Head of caudate nucleus (tissue), 42 donors: ENCODE results near the gene HOXC11.
A peak's percentile ranks its signal among the peaks of the same experiment; 100 is the strongest.

Experiments used
- DNase-seq, 42 donors: peaks; one replicate each; pipeline versions ENCODE4 v3.0.0 to v3.0.0-alpha.2; 2020 to 2021; ENCODE audit warnings: mixed read lengths in 7 of 42
- intact Hi-C: fragments of 100-400 bp; cut with DNase I; formaldehyde crosslinking; loops from one replicate; pipeline ENCODE4 v1.15.0; 2022

HOXC11 gene

GRCh38 chr12:53955036-53955775 is 17.7 kb upstream of the HOXC11 start:
- DNase-seq = no peak

GRCh38 chr12:53955776-53956250 is 17.1 kb upstream of the HOXC11 start:
- no peak for DNase-seq
- intact Hi-C loops = no loop called here

More at GRCh38 chr12:53955036-53955775, 17.7 kb upstream of the HOXC11 start:
- intact Hi-C loops = no loop called here

- intact Hi-C loops = no loop called here
- no peak for DNase-seq
These were observed 16.6 kb upstream of the HOXC11 start for GRCh38 chr12:53956251-53956887.

GRCh38 chr12:53956914-53957536 is 15.9 kb upstream of the HOXC11 start:
- intact Hi-C loops = no loop called here
- no peak for DNase-seq

GRCh38 chr12:53958128-53958527 is 14.8 kb upstream of the HOXC11 start:
- intact Hi-C loops = no loop called here
- DNase-seq = no peak

- DNase-seq = no peak
- intact Hi-C loops = no loop called here
These were observed 13.6 kb upstream of the HOXC11 start for GRCh38 chr12:53959314-53959713.

GRCh38 chr12:53960187-53961024 is 12.5 kb upstream of the HOXC11 start:
- no peak for DNase-seq
- intact Hi-C loops = no loop called here

- peak in 1 of 42 donors; percentile 5 for DNase-seq
- intact Hi-C loops = no loop called here
These were observed 11.7 kb upstream of the HOXC11 start for GRCh38 chr12:53961025-53961761.

GRCh38 chr12:53963005-53963404 is 9.9 kb upstream of the HOXC11 start:
- intact Hi-C loops = no loop called here
- DNase-seq = no peak

GRCh38 chr12:53963434-53964314 is 9.3 kb upstream of the HOXC11 start:
- peak in 1 of 42 donors; percentile 24 for DNase-seq
- intact Hi-C loops = no loop called here

GRCh38 chr12:53964315-53964713 is 8.6 kb upstream of the HOXC11 start:
- intact Hi-C loops = no loop called here
- DNase-seq = no peak

- intact Hi-C loops = no loop called here
- DNase-seq = no peak
These were observed 7.4 kb upstream of the HOXC11 start for GRCh38 chr12:53965281-53966084.

GRCh38 chr12:53966085-53966384 is 6.9 kb upstream of the HOXC11 start:
- DNase-seq = no peak
- intact Hi-C loops = no loop called here

GRCh38 chr12:53966385-53967133 is 6.4 kb upstream of the HOXC11 start:
- no peak for DNase-seq
- intact Hi-C loops = no loop called here

- intact Hi-C loops = no loop called here
These were observed 5.5 kb upstream of the HOXC11 start for GRCh38 chr12:53967421-53967925.

More at GRCh38 chr12:53967421-53967925, 5.5 kb upstream of the HOXC11 start:
- DNase-seq = no peak
